Activated CD8-positive, alpha-beta memory T cell treated with anti-CD3 and anti-CD28 coated beads for 24 hours (primary cell): Measurements from ENCODE around the gene NAIF1.
A peak's percentile ranks its signal among the peaks of the same experiment; 100 is the strongest.

ENCODE experiments used
- DNase-seq: peaks from one replicate; pipeline ENCODE4 v3.0.0-alpha.2; 2020

The NAIF1 gene

GRCh38 chr9:128101690-128102089 lies 34.6 kb upstream of the NAIF1 start:
- no peak for DNase-seq

GRCh38 chr9:128101231-128101661 lies 34.1 kb upstream of the NAIF1 start:
- DNase-seq = no peak

- DNase-seq = no peak
Measured at GRCh38 chr9:128100581-128100980, 33.5 kb upstream of the NAIF1 start.

GRCh38 chr9:128099932-128100491 lies 32.9 kb upstream of the NAIF1 start:
- no peak for DNase-seq

- no peak for DNase-seq
Measured at GRCh38 chr9:128099231-128099931, 32.3 kb upstream of the NAIF1 start.

- DNase-seq = peak; percentile 80
Measured at GRCh38 chr9:128098297-128099230, 31.4 kb upstream of the NAIF1 start.

GRCh38 chr9:128097543-128098296 lies 30.6 kb upstream of the NAIF1 start:
- DNase-seq = no peak

- DNase-seq = no peak
Measured at GRCh38 chr9:128096616-128097536, 29.8 kb upstream of the NAIF1 start.

- no peak for DNase-seq
Measured at GRCh38 chr9:128094950-128095544, 27.9 kb upstream of the NAIF1 start.

GRCh38 chr9:128094166-128094949 lies 27.2 kb upstream of the NAIF1 start:
- DNase-seq = peak; percentile 84

- DNase-seq = no peak
Measured at GRCh38 chr9:128093011-128093410, 25.9 kb upstream of the NAIF1 start.

- DNase-seq = no peak
Measured at GRCh38 chr9:128092199-128092977, 25.3 kb upstream of the NAIF1 start.

GRCh38 chr9:128091571-128091970 lies 24.5 kb upstream of the NAIF1 start:
- no peak for DNase-seq

- no peak for DNase-seq
Measured at GRCh38 chr9:128091144-128091543, 24.0 kb upstream of the NAIF1 start.

GRCh38 chr9:128089299-128089698 lies 22.2 kb upstream of the NAIF1 start:
- no peak for DNase-seq

- DNase-seq = no peak
Measured at GRCh38 chr9:128088253-128088945, 21.3 kb upstream of the NAIF1 start.

GRCh38 chr9:128087262-128087661 lies 20.1 kb upstream of the NAIF1 start:
- no peak for DNase-seq

- DNase-seq = no peak
Measured at GRCh38 chr9:128085943-128086342, 18.8 kb upstream of the NAIF1 start.

- DNase-seq = no peak
Measured at GRCh38 chr9:128084746-128085145, 17.6 kb upstream of the NAIF1 start.
